ENCODE measurements around the gene MCC.
A peak's percentile ranks its signal among the peaks of the same experiment; 100 is the strongest.

Gene MCC

DNA sequence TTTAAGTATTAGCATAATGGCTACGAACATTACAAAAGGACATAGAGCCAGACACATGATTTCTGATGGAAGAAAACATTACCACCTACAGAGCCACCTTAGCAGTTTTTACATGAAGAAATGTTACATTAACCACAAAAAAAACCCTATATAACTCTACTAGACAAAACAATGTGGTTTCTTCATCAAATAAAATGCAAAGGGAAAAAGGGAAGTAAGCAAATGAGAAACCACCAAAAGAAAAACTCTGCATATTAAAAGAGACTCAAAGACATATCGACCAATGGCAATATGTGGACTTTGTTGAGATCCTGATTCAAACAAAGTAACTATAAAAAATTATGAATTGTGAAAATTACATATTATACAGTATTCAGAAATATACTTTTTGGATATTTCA is 186.1 kb downstream of the MCC start:
- no peak for DNase-seq

DNA sequence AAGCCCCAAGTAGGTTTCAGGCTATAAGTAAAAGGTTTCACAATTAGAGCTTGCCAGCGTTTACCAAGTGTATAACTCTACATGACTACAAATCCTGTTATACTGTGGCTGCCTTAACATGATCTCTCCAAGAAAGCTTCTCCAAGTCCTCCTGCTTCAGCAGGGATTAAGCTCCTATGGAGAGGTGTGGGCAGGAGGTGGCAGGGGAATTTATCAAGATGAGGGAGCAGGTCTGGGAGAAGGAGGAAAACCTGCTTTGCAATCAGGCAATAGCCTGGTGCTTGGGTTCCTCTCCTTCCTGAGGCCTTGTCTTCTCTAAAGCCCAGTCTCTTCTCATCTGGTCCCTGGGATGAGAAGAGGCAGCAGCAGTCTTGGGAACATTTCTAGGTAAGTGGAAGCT is 188.7 kb downstream of the MCC start:
- DNase-seq, result no peak

DNA sequence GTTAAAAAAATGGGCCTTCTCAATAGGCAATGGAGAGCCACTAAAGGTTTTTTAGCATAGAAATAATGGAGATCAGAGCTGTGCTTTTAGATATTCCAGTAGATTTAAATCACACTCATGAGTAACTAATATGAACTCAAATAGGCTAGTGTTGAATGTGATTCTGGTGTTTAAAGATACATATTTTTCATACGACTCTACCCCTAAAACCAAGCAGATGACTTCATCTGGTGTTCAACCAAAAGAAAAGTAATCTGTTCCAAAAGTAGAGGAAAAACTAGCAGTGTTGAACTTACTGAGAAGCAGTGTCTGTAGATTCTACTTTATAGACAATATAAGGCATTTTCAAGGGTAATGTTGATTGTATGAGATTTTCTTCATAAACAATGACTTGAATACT is 191.6 kb downstream of the MCC start:
- DNase-seq, result no peak

DNA sequence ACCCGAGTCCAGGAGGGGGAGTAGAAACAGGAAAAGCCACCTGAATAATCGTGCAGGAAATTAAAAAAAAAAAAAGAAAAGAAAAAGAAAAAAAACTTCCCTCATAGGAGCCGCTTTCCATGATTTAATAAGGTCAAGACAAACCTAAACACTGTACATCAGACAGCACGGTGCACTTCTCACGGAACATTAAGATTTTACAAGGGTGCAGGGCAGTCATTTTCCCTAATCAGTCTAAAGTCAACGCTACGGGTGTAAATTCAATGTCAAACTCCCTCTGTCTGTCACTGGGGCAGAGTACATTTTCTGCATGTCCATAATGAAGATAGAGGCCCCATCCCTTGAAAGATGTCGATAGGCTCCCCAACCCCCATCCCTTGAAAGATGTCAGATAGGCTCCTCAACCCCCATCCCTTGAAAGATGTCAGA is 193.1 kb downstream of the MCC start:
- DNase-seq, result no peak

DNA sequence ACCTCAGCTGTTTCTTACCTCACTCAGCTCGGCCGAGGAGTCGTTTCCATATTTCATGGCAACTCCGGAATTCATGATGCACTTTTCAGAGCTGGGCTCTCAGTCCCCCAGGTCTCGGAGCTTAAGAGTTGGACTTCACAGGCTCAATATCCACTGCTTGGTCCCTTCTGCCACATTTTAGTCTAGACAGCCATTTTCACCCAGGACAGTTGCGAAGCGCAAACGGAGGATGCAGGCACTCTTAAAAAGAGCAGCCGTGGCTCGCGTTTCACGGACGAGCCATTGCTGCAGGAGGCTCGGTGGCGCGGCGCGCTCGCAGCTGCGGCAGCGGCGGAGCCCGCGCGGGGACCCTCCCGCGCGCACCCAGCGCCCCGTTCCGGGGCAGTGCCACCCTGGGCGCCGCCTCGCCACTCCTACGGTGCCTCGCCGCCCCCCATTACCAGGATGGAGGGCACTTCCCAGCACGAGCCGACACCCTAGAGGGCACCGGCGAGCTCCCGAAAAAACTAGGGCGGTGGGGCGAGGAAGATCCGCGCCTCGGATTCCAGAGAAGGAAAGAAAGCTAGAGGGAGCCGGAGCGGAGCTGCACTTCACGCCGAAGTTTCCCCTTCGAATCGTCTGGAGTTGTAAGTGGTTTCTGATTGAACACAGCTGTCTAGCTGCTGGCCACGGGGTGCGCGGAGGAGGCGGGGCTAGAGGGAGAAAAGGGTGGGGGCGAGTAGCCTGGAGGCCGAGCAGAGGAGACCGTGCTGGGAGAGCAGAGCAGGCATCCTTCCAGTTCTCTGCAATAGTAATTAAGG is 193.7 kb downstream of the MCC start:
- DNase-seq, result peak; percentile 76 to 80

DNA sequence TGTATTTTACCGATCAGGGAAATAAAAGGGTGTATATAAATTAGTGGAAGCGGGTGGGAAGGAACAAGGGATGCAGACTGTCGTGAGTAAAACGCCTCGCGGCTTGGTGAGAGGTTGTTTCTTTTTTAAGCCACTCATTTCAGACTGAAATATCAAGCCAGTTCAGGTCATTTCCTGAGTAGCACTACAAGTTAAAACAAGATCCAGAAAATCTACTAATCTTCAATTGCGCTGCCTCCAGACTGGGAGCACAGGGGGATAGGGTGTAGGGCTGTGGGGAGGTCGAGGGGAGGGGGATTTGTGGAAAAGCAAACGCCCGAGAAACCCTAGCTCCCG is 194.3 kb downstream of the MCC start:
- DNase-seq, result peak; percentile 16 to 18

DNA sequence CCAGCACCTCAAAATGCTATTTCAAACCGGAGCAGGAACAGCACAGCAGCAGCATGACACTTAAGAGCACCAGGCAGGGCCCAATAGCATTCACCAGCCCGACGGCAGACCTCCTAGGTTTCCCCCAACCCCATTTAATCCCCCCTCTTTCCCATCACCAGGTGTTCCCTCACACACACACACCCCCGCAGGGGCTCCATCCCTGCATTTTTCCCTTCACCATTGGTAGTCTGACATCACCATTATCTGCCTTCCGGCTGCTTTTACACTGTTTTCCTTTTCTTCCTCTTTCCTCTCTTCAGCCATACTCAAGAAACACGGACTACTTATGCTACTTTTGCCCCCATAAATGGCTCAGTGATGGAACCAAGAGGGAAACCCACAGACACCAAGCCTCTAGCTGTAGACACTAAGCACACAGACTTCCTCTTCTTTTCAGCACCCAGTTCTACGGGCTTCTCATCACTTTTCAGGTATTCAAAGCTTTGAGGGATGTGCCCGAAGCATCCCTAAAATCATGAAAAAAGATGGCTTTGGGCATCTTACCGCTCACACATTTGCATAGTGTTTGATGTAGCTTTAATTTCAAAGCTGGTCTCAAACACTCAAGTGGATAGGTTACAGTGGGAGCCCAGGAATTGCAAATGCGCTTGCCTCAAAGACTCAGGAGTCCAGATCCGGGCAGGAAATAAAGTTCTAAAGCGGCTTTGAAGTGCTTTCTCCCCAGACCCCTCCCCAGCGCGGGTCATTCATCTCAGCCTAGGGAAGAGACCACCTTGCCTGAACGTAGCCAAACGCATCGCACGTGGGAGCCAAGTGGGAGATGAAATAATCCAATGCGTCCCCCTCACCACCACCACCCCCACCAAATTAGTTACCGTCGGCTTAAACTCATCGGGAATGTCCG is 194.9 kb downstream of the MCC start:
- peak in 1 of 2 donors; percentile 4 for DNase-seq

DNA sequence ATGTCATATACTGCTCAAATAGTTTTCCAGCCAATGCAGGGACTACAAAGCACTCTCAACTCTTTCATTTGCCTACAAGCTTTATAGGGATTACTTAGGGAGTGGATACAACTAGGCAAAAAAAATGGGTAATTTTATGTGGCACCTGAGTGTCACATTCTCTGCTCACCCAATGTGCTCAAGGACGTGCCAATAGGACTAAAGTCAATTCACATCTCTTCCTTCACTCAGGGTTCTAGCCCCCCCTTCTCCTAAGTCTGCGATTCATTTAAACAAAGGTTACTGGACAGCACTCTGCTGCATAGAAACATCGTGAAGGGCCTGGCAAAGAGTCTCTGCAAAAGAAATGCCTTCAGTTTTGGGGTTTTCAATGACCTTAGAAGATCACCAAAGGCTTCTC is 195.8 kb downstream of the MCC start:
- no peak for DNase-seq

DNA sequence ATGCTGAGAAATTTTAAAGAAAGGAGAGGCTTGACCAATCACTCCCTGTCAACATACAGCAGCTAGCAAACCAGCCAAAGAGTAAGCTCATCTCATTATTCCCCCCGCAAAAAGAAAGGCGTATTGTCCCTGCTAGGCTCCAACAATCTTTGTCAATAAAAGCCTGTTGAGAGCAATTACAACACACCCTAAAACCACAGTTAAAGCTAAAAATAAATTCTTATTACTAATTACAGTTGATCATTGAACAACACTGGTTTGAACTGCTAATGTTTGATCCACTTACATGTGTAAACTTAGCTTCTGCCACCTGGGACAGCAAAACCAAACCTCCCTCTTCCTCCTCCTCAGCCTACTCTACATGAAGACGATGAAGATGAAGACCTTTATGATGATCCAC is 204.7 kb downstream of the MCC start:
- DNase-seq, result no peak

DNA sequence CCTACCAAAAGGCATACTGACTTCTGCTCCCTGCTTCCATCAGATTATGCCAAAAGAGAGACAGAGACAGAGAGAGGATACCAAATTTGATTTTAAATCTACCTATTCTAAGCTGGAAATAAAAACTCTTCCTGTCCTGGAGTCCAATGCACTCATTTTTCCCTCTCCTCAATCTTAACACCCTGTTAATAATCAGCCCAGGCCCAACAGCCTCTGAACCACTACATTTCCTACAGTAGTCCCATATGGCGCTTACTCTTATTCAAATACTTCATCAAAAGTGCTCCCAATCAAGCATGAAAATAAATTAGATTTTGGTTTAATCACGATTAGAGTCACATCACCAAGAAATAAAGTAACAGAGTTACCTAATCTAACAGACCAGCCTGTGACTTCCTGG is 205.8 kb downstream of the MCC start:
- DNase-seq, result no peak

DNA sequence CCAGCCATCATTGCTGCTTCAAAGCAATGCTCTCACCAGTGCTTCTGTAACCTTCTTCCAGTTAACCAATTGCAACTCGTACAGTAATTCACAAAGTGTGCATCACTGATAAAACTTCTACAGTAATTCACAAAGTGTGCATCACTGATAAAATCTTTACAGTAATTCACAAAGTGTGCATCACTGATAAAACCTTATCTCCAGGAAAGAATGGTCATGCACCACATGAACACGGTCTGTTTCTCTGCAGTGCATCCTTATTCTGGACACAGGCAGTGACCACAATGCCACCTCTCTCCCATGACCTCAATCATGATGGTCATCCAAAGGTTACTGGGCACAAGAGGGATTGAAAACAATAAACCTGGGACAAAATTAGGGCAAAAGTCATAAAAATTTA is 207.1 kb downstream of the MCC start:
- DNase-seq, result no peak

DNA sequence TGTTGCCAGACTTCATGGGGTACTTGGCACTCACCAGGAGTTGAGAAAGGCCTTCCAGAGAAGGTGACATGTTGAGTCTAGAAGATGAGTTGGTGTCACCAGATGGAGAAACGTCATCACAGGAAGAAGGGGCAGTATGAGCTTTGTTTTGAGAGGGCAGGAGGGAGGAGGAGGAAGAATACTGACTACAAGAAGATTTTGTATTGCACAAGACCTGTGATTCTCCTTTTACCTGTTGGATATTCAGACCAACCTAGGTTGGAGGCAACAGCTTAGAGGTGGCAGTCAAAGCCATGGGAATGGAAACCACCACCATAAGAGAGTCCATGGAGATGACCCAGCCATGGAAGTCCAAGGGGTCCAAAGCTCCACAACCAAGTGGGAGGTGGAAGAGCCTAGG is 207.7 kb downstream of the MCC start:
- no peak for DNase-seq

DNA sequence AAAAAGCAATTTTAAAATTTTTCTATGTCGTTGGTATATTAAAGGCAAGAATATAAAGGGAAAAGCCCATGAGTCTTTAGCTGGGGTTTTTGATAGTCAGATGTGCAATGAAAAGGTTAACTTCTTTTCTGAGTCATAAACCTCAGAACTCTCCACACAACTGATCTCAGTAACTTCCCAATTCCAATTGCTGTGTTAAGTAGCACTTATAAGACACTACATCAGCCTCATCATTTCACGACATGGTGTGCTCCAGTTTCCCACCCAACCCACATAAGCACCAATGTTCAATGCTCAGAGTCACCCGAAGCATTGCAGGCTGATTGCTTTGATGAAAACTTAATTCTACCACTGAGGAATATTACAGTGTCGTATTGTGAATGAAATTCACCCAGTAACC is 209.3 kb downstream of the MCC start:
- no peak for DNase-seq

DNA sequence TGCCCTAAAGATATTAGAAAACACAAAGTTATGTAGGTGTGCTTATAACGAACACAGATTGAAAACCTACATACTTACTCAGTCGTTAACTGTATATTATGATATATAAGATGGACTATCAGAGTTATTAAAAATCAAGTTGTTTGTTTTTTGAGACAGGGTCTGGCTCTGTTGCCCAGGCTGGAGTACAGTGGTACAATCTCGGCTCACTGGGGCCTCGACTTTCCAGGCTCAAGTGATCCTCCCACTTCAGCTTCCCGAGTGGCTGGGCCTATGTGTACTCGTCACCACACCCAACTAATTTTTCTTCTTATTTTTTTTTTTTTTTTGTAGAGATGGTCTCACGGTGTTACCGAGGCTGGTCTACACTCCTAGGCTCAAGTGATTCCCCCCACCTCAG is 211.8 kb downstream of the MCC start:
- DNase-seq, result no peak

DNA sequence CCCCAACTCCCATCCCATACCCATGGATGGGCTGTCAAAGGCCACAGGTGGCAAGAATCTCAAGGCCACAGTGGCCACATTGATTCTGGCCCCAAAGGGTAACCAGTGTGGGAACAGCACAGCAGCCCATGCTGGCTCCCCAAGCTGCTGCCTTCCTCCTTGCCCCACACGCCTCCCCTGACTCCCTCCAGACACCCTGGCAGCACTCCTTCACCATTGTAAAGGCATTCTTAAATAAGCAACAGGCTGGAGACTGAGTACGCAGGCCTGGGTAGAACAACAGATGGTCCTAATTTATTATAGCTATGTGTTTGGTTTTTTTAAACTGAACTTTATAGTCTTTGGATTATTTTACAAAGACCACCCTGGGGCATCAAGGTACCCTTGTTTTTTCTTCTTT is 212.3 kb downstream of the MCC start:
- DNase-seq, result no peak

DNA sequence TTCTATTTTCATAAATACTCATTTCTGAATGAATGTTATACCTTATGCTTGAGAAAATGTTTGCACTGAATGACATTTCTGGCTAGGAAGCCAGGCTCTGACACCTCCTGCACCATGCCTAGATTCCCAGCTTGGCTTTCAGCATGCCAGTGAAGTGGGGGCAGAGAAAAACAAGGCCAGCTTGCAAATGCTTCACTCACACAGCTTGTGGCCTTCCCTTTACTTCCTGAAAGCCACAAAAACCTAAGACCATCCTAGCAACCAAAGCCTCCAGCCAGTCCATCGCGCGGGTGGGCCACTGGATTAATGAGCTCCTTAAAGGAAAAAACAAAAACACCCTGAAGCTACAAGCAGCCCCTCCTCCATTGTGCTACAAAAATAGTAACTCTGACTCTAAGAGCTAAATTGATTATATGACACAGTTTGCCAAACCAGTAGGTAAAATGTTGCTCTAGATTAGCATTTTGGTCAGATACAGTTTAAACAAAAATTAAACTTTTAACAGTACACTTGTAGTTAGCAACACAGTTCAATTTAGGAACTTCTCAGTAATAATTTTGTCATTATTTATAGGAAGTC is 213.3 kb downstream of the MCC start:
- DNase-seq, result no peak

DNA sequence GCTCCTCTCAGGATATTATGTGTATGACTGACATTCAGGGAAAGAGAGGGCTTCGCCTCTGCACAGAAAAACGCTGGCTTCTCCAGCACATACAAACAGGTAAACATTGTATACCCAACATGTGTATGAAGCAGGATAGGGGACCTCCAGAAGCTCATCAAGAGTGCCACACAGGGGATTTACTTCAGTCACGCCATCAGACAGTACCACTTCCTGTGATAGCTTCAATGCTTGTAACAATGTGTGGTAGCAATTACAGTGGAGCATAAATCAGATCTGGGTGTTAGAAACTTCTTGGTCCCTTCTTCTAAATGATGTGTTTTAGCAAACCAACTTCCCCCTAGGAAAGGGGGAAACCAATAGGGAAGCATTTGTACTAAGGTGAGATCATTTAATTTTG is 214.3 kb downstream of the MCC start:
- no peak for DNase-seq

DNA sequence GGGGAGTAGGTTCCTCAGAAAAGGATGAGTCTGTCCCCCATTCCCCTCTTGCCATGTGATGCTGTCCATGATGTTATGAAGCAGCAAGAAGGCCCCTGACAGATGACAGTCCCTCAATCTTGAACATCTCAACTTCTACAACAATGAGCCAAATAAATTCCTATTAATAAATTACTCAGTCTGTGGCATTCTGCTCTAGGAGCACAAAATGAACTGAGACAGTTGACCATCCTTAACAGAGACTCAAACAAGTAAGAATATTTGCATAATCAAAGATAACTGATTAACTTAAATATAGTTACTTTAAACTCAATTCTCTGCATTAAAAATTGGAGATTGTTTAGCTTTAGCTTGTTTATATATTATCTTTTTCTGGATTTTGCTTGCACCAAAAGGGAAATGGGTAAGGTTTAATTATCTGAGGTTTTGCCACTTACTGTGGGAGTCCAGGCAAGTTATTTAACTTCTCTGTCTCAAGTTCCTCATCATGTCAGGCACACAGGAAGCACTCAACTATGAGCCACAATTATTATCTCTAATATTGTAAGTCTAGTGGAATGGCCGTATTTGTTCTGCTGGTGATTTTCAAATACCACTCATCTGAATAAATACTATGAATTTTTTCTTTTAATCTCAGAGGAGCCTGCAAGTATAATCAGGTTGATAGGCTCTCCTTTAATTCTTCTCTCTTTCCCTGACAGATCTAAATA is 216.4 kb downstream of the MCC start:
- DNase-seq, result no peak

DNA sequence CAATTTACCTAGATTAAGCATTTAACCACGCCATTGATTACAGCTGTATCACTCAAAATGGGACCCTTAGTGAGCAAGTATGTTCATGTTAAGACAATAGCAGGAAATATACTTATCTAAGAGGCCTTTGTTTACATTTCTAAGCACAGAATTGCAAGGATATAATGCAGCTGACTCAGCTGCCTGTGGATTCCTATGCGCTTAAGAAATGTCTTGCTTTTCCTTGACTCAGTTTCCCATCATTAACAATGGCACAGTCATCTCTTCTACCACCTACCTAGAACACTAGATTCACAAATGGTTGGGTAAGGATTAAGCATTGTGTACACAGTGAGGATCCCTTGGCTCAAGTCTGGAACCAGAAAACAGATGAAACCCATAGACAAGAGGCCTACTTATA is 217.2 kb downstream of the MCC start:
- DNase-seq, result no peak

DNA sequence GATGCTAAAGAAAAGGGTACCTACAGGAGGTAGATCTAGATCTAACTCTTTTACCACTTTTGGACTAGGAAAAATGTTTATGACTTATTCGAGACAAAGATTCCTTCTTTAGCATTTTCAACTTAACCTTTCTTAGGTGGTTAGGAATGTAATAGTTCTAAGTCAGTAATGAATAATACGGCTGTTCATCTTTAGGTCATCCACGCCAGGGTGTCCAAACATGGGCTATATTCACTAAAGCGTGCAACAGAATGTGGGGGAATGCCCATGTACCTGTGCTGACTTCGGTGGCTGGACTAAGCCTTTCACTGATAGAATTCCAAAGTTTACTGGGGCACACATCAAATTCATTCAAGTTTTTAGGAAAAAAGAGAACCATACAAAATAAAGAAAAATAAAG is 218.2 kb downstream of the MCC start:
- no peak for DNase-seq

DNA sequence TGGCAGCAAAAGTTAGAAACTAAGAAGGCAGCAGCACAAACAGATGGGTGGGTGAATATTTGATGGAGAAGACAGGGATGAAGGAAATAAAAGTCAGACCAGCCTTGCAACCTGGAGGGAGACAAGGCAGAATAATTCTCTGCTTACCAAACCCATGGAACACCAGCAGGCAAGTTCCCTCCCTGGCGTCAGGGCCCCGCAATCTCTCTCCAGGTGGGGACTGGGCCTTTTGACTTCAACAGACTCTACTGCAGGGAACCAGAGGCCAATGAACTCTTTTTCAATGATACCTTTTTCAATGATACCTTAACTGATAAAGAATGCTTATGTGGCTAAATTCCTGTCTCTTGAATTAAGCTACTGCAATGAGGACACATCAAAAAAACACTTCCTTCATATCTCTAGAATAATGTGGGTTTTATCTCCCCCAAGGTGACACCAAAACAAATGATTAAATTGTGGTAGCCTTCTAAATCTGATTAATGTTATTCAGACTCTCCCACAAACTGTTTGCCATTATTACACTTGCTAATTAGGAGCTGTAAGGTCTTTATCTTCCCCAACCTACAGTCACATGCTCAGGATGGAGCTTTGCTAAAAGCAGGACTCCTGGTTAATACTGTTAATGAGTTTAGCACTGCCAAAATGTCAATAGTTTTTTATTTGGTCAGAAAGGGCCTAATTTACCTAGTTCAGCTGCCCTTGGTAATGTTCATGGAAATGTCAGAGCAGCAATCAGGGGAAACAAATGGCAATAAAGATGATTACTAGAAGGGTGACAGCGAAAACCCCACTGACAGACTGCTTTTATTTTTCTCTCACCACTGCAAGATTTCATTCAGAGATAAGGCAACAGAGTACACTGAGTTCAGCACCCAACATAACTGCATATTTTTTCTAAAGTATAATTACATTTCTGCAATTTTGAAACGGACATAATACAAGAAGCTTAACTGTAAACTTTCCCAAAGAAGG is 218.9 kb downstream of the MCC start:
- no peak for DNase-seq

DNA sequence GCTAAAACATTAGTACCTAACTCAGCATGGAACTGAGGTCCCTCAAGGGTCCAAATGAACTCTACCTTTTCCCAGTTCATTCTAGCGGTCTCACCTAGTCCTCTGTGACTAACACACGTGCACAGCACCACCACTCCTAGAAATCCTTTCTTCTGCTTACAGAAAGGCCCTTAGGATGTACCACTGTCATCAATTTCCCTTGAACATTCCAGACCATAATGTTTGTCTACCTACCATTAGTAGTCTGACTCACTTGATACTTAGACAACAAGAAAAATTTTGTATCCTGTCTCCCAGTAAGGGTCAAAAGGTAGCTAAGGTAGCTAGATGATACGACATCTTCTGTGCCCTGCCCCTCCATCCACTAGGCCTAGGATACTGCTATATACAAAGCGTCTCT is 220.0 kb downstream of the MCC start:
- no peak for DNase-seq

Measured in stimulated activated CD4-positive, alpha-beta T cell treated with anti-CD3 and anti-CD28 coated beads, Interleukin-2, amount 100 ng/mL, for 24 hours (primary cell).